Liver (tissue), 9 donors: Measurements from ENCODE around the gene NAP1L4. TPM values are rescaled to one million over a fixed set of nuclear protein-coding genes. Genes with fewer than 3 reads are reported as not detected.
A peak's percentile ranks its signal among the peaks of the same experiment; 100 is the strongest.

ENCODE experiments used
- DNase-seq: peaks from one replicate; pipeline ENCODE4 v3.0.0-alpha.2; 2017; ENCODE audit warnings: low spot score
- H3K27ac ChIP-seq, 2 donors: one replicate each; pipeline ENCODE4 v1.7.0; 2013; ENCODE audit warnings: inconsistent platforms in 2 of 2, low read length in 2 of 2, control low read depth in 1 of 2, low read depth in 1 of 2, mild to moderate bottlenecking in 1 of 2
- H3K27me3 ChIP-seq, 4 donors: one replicate each; pipeline versions ENCODE4 v1.6.1 to v1.7.0; 2013; ENCODE audit warnings: low read length in 3 of 4, inconsistent platforms in 1 of 4, mild to moderate bottlenecking in 1 of 4, moderate library complexity in 1 of 4; ENCODE audit not compliant: control insufficient read depth in 4 of 4, insufficient read depth in 4 of 4
- H3K36me3 ChIP-seq, 4 donors: one replicate each; pipeline versions ENCODE4 v1.6.1 to v1.7.0; 2013; ENCODE audit warnings: low read length in 3 of 4, mild to moderate bottlenecking in 3 of 4, low read depth in 1 of 4, moderate library complexity in 1 of 4; ENCODE audit not compliant: control insufficient read depth in 4 of 4, insufficient read depth in 3 of 4
- H3K4me1 ChIP-seq, 4 donors: one replicate each; pipeline versions ENCODE4 v1.6.1 to v1.7.0; 2013; ENCODE audit warnings: low read length in 3 of 4, mild to moderate bottlenecking in 3 of 4, moderate library complexity in 1 of 4; ENCODE audit not compliant: control insufficient read depth in 4 of 4, insufficient read depth in 4 of 4
- H3K4me3 ChIP-seq, 3 donors: one replicate each; pipeline versions ENCODE4 v1.6.1 to v1.7.0; 2013; ENCODE audit warnings: low read length in 3 of 3, control low read depth in 1 of 3, low read depth in 1 of 3, mild to moderate bottlenecking in 1 of 3
- H3K9ac ChIP-seq, 2 donors: one replicate each; pipeline ENCODE4 v1.7.0; 2013; ENCODE audit warnings: low read length in 2 of 2, mild to moderate bottlenecking in 2 of 2, moderate library complexity in 2 of 2, control low read depth in 1 of 2, low read depth in 1 of 2
- H3K9me3 ChIP-seq, 4 donors: one replicate each; pipeline versions ENCODE4 v1.6.1 to v1.7.0; 2013; ENCODE audit warnings: low read length in 3 of 4; ENCODE audit not compliant: control insufficient read depth in 4 of 4
- EGR1 ChIP-seq, 2 donors: IDR thresholded peaks; 2 replicates each; pipeline ENCODE4 v1.6.1; 2016 to 2018; ENCODE audit warnings: antibody characterized with exemption in 2 of 2, low read depth in 2 of 2
- FOXA1 ChIP-seq: IDR thresholded peaks from 2 replicates; pipeline ENCODE4 v1.6.1; 2016; ENCODE audit warnings: antibody characterized with exemption
- GABPA ChIP-seq, 2 donors: IDR thresholded peaks in 1 of 2; conservative IDR thresholded peaks in 1 of 2; 2 replicates each; pipeline ENCODE4 v1.6.1; 2016; ENCODE audit warnings: antibody characterized with exemption in 2 of 2, mild to moderate bottlenecking in 1 of 2, moderate library complexity in 1 of 2
- HNF4A ChIP-seq, 2 donors: conservative IDR thresholded peaks; 2 replicates each; pipeline ENCODE4 v1.6.1; 2016; ENCODE audit warnings: antibody characterized with exemption in 2 of 2, mild to moderate bottlenecking in 2 of 2
- HNF4G ChIP-seq: IDR thresholded peaks from 2 replicates; pipeline ENCODE4 v1.6.1; 2016; ENCODE audit warnings: antibody characterized with exemption
- JUND ChIP-seq, 2 donors: IDR thresholded peaks; 2 replicates each; pipeline ENCODE4 v1.6.1; 2016; ENCODE audit warnings: antibody characterized with exemption in 2 of 2
- NR2F2 ChIP-seq: IDR thresholded peaks from 2 replicates; pipeline ENCODE4 v1.6.1; 2016; ENCODE audit warnings: antibody characterized with exemption
- RAD21 ChIP-seq, 2 donors: IDR thresholded peaks; 2 replicates each; pipeline ENCODE4 v1.6.1; 2016; ENCODE audit warnings: antibody characterized with exemption in 2 of 2, mild to moderate bottlenecking in 2 of 2
- RXRA ChIP-seq, 2 donors: IDR thresholded peaks; 2 replicates each; pipeline ENCODE4 v1.6.1; 2017 to 2018; ENCODE audit warnings: antibody characterized with exemption in 2 of 2, mild to moderate bottlenecking in 1 of 2
- SP1 ChIP-seq: IDR thresholded peaks from 2 replicates; pipeline ENCODE4 v1.6.1; 2018; ENCODE audit warnings: antibody characterized with exemption, mild to moderate bottlenecking
- TAF1 ChIP-seq: conservative IDR thresholded peaks from 2 replicates; pipeline ENCODE4 v1.6.1; 2016; ENCODE audit warnings: antibody characterized with exemption, mild to moderate bottlenecking
- YY1 ChIP-seq: IDR thresholded peaks from 2 replicates; pipeline ENCODE4 v1.6.1; 2016; ENCODE audit warnings: antibody characterized with exemption, mild to moderate bottlenecking
- WGBS: extraction: QIAGEN DNeasy Blood & Tissue Kit; methylation state at CpG from one replicate; pipeline ENCODE4 v1.1.7; 2013; 5-methylcytosine and 5-hydroxymethylcytosine counted together
- polyA plus RNA-seq, 2 donors: library from polyadenylated mRNA; stranded (reverse) in 1 of 2; unstranded in 1 of 2; fragments of 200-250 nt in 1 of 2; fragments of >200 nt in 1 of 2; fragmentation: Nextera tagmentation in 1 of 2; extraction: Ambion mirVana in 1 of 2; gene quantifications; one replicate each; pipeline versions ENCODE4 v1.2.1 to v1.2.3, GENCODE V29; 2013 to 2015
- total RNA-seq, 2 donors: library from RNA; depleted of rRNA; stranded (reverse); fragments of >200 nt; gene quantifications; one replicate each; pipeline ENCODE4 v1.2.3, GENCODE V29; 2014
- TF ChIP-seq, protein P1 (sequence below): IDR thresholded peaks from 2 replicates; pipeline ENCODE4 v1.6.1; 2016; ENCODE audit warnings: antibody characterized with exemption, mild to moderate bottlenecking
- TF ChIP-seq, protein P2 (sequence below): IDR thresholded peaks from 2 replicates; pipeline ENCODE4 v1.6.1; 2016; ENCODE audit warnings: antibody characterized with exemption
- donor health status: healthy.
- donor health status: healthy.
- donor health status: healthy.
- donor health status: healthy.
- donor health status: healthy.

Gene NAP1L4
- total and polyA plus RNA-seq, 4 donors, result 33.2 to 110 (median 46.7) TPM

DNA sequence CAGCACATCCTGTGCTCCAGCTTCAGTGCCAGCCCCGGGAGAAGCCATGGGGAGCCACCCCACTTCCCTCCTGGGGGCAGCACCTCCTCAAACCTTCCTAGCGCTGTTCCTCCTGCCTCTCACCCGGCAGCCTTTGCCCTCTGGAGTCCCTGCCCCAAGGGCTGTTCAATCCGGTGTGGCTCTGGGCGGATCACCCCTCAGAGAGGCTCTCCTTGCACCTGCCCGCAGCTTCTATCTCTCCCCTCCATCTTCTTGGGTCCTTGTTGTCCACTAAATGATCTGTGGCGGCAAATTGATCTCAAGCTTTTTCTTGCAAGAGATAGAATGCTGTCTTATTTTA, 88.5 kb downstream of the NAP1L4 start:
- Histone ChIP-seq H3K9me3 (no peaks in the 10 kb centered on the region), H3K27ac (peak overlapping the region; percentile 87 to 91), H3K36me3 (no peaks in the 10 kb centered on the region), H3K27me3 (no peaks in the 10 kb centered on the region), H3K9ac (no peak overlapping the region), H3K4me3 (peak overlapping the region; percentile 61 to 82 (median 73)), H3K4me1 (peaks cover 8 to 26% (median 14%) of the 10 kb centered on the region in 4 donors)
- TF ChIP-seq HNF4A (conservative IDR thresholded peaks at IDR 0.05) (peak in 1 of 2 donors; percentile 1), FOXA1 (no peak)
- 55% methylated on average over 7 of the region's 7 CpGs for WGBS
- DNase-seq, result no peak

DNA sequence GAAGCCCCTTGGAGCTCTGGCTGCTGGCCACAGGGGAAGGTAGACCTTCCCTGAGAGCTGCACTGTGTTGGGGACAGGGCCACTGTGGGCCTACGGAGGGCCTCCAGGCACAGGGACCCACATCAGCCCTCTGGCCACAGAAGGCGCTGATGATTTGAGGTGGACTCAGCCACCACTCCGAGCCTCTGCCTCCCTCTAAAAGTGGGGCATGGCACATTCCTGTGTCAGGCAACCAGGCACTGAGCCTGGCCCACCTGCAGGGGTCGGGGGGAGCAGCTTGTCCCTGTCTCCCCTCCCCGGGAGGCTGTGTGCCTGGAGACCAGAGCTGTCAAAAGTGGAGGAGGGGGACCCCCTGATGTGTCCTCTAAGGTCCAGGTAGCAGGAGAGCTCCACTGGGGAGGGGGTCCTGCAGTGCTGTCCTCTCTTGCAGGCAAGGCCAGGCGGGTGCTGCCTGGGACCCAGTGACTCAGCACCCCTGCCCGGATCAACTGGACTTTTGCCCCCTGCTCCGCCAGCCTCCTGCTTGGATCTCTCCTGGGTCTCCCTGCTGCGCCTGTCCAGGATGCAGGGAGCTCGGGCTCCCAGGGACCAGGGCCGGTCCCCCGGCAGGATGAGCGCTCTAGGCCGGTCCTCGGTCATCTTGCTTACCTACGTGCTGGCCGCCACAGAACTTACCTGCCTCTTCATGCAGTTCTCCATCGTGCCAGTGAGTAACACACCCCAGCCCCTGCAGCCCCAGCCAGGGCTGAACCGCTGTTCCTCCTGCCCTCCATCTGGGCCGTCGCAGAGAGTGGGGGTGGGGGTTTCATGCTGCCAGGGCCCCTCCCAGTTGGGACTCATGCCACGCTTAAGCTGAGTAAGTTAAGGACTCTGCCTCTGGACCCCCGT, 89.1 kb downstream of the NAP1L4 start:
- no peak for DNase-seq
- H3K4me1 ChIP-seq, result peaks cover 8 to 26% (median 14%) of the 10 kb centered on the region in 4 donors
- WGBS, result 34% methylated on average over 23 of the region's 23 CpGs
- no peaks in the 10 kb centered on the region for H3K9me3 ChIP-seq
- no peaks in the 10 kb centered on the region for H3K27me3 ChIP-seq
- peak overlapping the region; percentile 87 to 91 for H3K27ac ChIP-seq
- H3K36me3 ChIP-seq, result no peaks in the 10 kb centered on the region
- peak overlapping the region; percentile 61 to 82 (median 73) for H3K4me3 ChIP-seq
- TF ChIP-seq SP1 (peak; percentile 60), EGR1 (IDR thresholded peaks at IDR 0.05; ENCODE audit: low read depth in 2 of 2) (no peak), TAF1 (no peak), RXRA (IDR thresholded peaks at IDR 0.05) (peak; percentile 16 to 41), RAD21 (IDR thresholded peaks at IDR 0.05) (no peak), JUND (IDR thresholded peaks at IDR 0.05) (peak in 1 of 2 donors; percentile 50), NR2F2 (no peak), GABPA (IDR thresholded peaks at IDR 0.05 in 1 of 2, conservative IDR thresholded peaks at IDR 0.05 in 1 of 2) (no peak), YY1 (peak; percentile 63), HNF4A (conservative IDR thresholded peaks at IDR 0.05) (peak; percentile 82 to 85), HNF4G (peak; percentile 51)
- TF ChIP-seq, protein P1, sequence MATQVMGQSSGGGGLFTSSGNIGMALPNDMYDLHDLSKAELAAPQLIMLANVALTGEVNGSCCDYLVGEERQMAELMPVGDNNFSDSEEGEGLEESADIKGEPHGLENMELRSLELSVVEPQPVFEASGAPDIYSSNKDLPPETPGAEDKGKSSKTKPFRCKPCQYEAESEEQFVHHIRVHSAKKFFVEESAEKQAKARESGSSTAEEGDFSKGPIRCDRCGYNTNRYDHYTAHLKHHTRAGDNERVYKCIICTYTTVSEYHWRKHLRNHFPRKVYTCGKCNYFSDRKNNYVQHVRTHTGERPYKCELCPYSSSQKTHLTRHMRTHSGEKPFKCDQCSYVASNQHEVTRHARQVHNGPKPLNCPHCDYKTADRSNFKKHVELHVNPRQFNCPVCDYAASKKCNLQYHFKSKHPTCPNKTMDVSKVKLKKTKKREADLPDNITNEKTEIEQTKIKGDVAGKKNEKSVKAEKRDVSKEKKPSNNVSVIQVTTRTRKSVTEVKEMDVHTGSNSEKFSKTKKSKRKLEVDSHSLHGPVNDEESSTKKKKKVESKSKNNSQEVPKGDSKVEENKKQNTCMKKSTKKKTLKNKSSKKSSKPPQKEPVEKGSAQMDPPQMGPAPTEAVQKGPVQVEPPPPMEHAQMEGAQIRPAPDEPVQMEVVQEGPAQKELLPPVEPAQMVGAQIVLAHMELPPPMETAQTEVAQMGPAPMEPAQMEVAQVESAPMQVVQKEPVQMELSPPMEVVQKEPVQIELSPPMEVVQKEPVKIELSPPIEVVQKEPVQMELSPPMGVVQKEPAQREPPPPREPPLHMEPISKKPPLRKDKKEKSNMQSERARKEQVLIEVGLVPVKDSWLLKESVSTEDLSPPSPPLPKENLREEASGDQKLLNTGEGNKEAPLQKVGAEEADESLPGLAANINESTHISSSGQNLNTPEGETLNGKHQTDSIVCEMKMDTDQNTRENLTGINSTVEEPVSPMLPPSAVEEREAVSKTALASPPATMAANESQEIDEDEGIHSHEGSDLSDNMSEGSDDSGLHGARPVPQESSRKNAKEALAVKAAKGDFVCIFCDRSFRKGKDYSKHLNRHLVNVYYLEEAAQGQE, result peak; percentile 66
- TF ChIP-seq, protein P2, sequence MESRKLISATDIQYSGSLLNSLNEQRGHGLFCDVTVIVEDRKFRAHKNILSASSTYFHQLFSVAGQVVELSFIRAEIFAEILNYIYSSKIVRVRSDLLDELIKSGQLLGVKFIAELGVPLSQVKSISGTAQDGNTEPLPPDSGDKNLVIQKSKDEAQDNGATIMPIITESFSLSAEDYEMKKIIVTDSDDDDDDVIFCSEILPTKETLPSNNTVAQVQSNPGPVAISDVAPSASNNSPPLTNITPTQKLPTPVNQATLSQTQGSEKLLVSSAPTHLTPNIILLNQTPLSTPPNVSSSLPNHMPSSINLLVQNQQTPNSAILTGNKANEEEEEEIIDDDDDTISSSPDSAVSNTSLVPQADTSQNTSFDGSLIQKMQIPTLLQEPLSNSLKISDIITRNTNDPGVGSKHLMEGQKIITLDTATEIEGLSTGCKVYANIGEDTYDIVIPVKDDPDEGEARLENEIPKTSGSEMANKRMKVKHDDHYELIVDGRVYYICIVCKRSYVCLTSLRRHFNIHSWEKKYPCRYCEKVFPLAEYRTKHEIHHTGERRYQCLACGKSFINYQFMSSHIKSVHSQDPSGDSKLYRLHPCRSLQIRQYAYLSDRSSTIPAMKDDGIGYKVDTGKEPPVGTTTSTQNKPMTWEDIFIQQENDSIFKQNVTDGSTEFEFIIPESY, result no peak
- peak overlapping the region; percentile 69 to 72 for H3K9ac ChIP-seq
